VCaP (cell line): ENCODE results near the gene B4GALNT4.

Experiments
- H3K27ac ChIP-seq: fragments of 450-650 bp; 2 replicates; pipeline ENCODE4 v1.5.1; 2017
- TF ChIP-seq, protein P1 (sequence below): fragments of 450-650 bp; conservative IDR thresholded peaks from 2 replicates; pipeline ENCODE4 v1.5.1; 2017; ENCODE audit warnings: mild to moderate bottlenecking, moderate library complexity

B4GALNT4 gene

GRCh38 chr11:380491-380890, 11.2 kb downstream of the B4GALNT4 start:
- TF ChIP-seq, protein P1, sequence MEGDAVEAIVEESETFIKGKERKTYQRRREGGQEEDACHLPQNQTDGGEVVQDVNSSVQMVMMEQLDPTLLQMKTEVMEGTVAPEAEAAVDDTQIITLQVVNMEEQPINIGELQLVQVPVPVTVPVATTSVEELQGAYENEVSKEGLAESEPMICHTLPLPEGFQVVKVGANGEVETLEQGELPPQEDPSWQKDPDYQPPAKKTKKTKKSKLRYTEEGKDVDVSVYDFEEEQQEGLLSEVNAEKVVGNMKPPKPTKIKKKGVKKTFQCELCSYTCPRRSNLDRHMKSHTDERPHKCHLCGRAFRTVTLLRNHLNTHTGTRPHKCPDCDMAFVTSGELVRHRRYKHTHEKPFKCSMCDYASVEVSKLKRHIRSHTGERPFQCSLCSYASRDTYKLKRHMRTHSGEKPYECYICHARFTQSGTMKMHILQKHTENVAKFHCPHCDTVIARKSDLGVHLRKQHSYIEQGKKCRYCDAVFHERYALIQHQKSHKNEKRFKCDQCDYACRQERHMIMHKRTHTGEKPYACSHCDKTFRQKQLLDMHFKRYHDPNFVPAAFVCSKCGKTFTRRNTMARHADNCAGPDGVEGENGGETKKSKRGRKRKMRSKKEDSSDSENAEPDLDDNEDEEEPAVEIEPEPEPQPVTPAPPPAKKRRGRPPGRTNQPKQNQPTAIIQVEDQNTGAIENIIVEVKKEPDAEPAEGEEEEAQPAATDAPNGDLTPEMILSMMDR: no peak
- H3K27ac ChIP-seq: no peak overlapping the region

- no peak overlapping the region for H3K27ac ChIP-seq
- TF ChIP-seq, protein P1: no peak
These were observed 11.7 kb downstream of the B4GALNT4 start for GRCh38 chr11:380996-381395.

GRCh38 chr11:381501-382072, 12.3 kb downstream of the B4GALNT4 start:
- TF ChIP-seq, protein P1: no peak

GRCh38 chr11:382081-382629, 12.9 kb downstream of the B4GALNT4 start:
- TF ChIP-seq, protein P1: no peak
- H3K27ac ChIP-seq: no peak overlapping the region

More at GRCh38 chr11:381501-382072, 12.3 kb downstream of the B4GALNT4 start:
- H3K27ac ChIP-seq: no peak overlapping the region

DNA sequence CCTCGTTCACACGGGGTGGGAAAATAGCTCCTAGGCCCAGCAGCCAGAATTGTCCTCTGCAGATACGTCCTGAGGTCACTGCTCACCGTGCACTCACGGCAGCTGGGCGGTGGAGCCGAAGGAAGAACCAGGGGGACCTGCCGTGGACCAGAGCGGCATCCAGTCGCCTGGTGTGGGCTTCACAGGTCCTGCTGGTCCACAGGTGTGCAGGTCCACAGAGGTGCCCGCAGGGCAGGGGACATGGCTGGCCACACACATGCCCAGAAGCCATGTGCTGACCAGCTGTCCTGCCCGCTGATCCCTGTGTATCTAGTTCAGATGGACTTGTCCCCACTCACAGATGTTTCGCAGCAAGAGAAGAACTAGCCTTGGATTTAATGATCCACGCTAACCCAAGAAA, 14.1 kb downstream of the B4GALNT4 start:
- H3K27ac ChIP-seq: no peak overlapping the region
- TF ChIP-seq, protein P1: no peak

- no peak overlapping the region for H3K27ac ChIP-seq
- TF ChIP-seq, protein P1: no peak
These were observed 15.2 kb downstream of the B4GALNT4 start for GRCh38 chr11:384511-384910.

- H3K27ac ChIP-seq: no peak overlapping the region
- TF ChIP-seq, protein P1: no peak
These were observed 16.5 kb downstream of the B4GALNT4 start for GRCh38 chr11:385594-386351.
